GM20431 (cell line): ENCODE data around the gene ZNF532.

Experiments used
- in situ Hi-C: fragments of 300-500 bp; cut with MseI, MboI; formaldehyde crosslinking; loops from one replicate; pipeline ENCODE4 v1.15.0; 2020; ENCODE audit warnings: low sequenced_read_pairs; ENCODE audit not compliant: unreplicated experiment

The ZNF532 gene

GRCh38 chr18:58929206-58929605 lies 64.5 kb downstream of the ZNF532 start:
- in situ Hi-C loops: no loop called here

- in situ Hi-C loops: no loop called here
Observed at GRCh38 chr18:58934356-58934755, 69.7 kb downstream of the ZNF532 start.

GRCh38 chr18:58934933-58935577 lies 70.4 kb downstream of the ZNF532 start:
- in situ Hi-C loops: no loop called here

GRCh38 chr18:58937071-58937886 lies 72.6 kb downstream of the ZNF532 start:
- in situ Hi-C loops: no loop called here

- in situ Hi-C loops: no loop called here
Observed at GRCh38 chr18:58937887-58938267, 73.2 kb downstream of the ZNF532 start.

GRCh38 chr18:58941426-58942099 lies 76.9 kb downstream of the ZNF532 start:
- in situ Hi-C loops: no loop called here

- in situ Hi-C loops: no loop called here
Observed at GRCh38 chr18:58943896-58944295, 79.2 kb downstream of the ZNF532 start.

- in situ Hi-C loops: no loop called here
Observed at GRCh38 chr18:58947136-58947732, 82.6 kb downstream of the ZNF532 start.

- in situ Hi-C loops: no loop called here
Observed at GRCh38 chr18:58949031-58949430, 84.4 kb downstream of the ZNF532 start.

GRCh38 chr18:58951986-58952702 lies 87.5 kb downstream of the ZNF532 start:
- in situ Hi-C loops: no loop called here

- in situ Hi-C loops: no loop called here
Observed at GRCh38 chr18:58952858-58953257, 88.2 kb downstream of the ZNF532 start.

- in situ Hi-C loops: no loop called here
Observed at GRCh38 chr18:58953627-58954026, 89.0 kb downstream of the ZNF532 start.

- in situ Hi-C loops: no loop called here
Observed at GRCh38 chr18:58955001-58955400, 90.3 kb downstream of the ZNF532 start.

- in situ Hi-C loops: no loop called here
Observed at GRCh38 chr18:58955738-58956137, 91.1 kb downstream of the ZNF532 start.

- in situ Hi-C loops: no loop called here
Observed at GRCh38 chr18:58958628-58959027, 94.0 kb downstream of the ZNF532 start.

GRCh38 chr18:58960508-58960907 lies 95.8 kb downstream of the ZNF532 start:
- in situ Hi-C loops: no loop called here

- in situ Hi-C loops: no loop called here
Observed at GRCh38 chr18:58960946-58961722, 96.5 kb downstream of the ZNF532 start.

- in situ Hi-C loops: no loop called here
Observed at GRCh38 chr18:58962336-58962735, 97.7 kb downstream of the ZNF532 start.

- in situ Hi-C loops: no loop called here
Observed at GRCh38 chr18:58965291-58966004, 100.8 kb downstream of the ZNF532 start.
